MCF 10A (cell line): ENCODE measurements around the gene LMNA. TPM values are rescaled to one million over a fixed set of nuclear protein-coding genes. Genes with fewer than 3 reads are reported as not detected.
A peak's percentile ranks its signal among the peaks of the same experiment; 100 is the strongest.

Source experiments
- BruUV-seq: library from RNA; stranded (reverse); fragments of 400-500 nt; replicated peaks from 2 replicates; lab custom pipeline; 2021; lab: Mats Ljungman, UMichigan
- CTCF ChIA-PET: fragments of 300-600 bp; sonication (Branson Sonifier 250); formaldehyde crosslinking; extraction: SDS; loops from one replicate; lab custom pipeline; 2021; ENCODE audit warnings: antibody characterized with exemption, inconsistent platforms; lab: Yijun Ruan, JAX
- POLR2A ChIA-PET: fragments of 300-600, 350-650 bp; sonication (Branson Sonifier 250); formaldehyde crosslinking; extraction: SDS; loops from one replicate; lab custom pipeline; 2020; ENCODE audit warnings: antibody characterized with exemption, inconsistent platforms; lab: Yijun Ruan, JAX
- DNase-seq: peaks from one replicate; pipeline ENCODE4 v3.0.0-alpha.2; 2018; ENCODE audit not compliant: unreplicated experiment
- H3K27ac Mint-ChIP-seq: one replicate; pipeline ENCODE4 v1.8.0; 2022; ENCODE audit warnings: mild to moderate bottlenecking, low read depth, mixed read lengths; ENCODE audit not compliant: unreplicated experiment
- H3K27me3 Mint-ChIP-seq: one replicate; pipeline ENCODE4 v1.8.0; 2022; ENCODE audit warnings: mixed read lengths; ENCODE audit not compliant: insufficient read depth, unreplicated experiment
- H3K36me3 Mint-ChIP-seq: one replicate; pipeline ENCODE4 v1.8.0; 2022; ENCODE audit warnings: mild to moderate bottlenecking, moderate library complexity, mixed read lengths; ENCODE audit not compliant: insufficient read depth, unreplicated experiment
- H3K4me1 Mint-ChIP-seq: one replicate; pipeline ENCODE4 v1.8.0; 2022; ENCODE audit warnings: mixed read lengths; ENCODE audit not compliant: insufficient read depth, unreplicated experiment
- H3K4me3 Mint-ChIP-seq: one replicate; pipeline ENCODE4 v1.8.0; 2022; ENCODE audit warnings: mild to moderate bottlenecking, moderate library complexity, mixed read lengths; ENCODE audit not compliant: unreplicated experiment
- H3K9me3 Mint-ChIP-seq: one replicate; pipeline ENCODE4 v1.8.0; 2022; ENCODE audit warnings: mixed read lengths; ENCODE audit not compliant: unreplicated experiment
- CTCF ChIP-seq: fragments of 200-600 bp; IDR thresholded peaks from one replicate; pipeline ENCODE4 v1.8.0; 2022; ENCODE audit warnings: antibody characterized with exemption, mild to moderate bottlenecking; ENCODE audit not compliant: unreplicated experiment
- intact Hi-C: fragments of 100-400 bp; cut with micrococcal nuclease; formaldehyde crosslinking; loops from 2 replicates; pipeline ENCODE4 v1.14.1; 2022
- total RNA-seq: library from RNA; stranded (reverse); gene quantifications from 2 replicates; pipeline ENCODE4 v1.2.3, GENCODE V29; 2022

The LMNA gene
- total RNA-seq, 1 experiment from 2014 or later, result 716 TPM

GRCh38 chr1:156098784-156099183, 15.7 kb upstream of the LMNA start:
- Mint-ChIP-seq H3K27me3 (no peaks in the 10 kb centered on the region), H3K9me3 (no peaks in the 10 kb centered on the region), H3K4me1 (peaks cover 47% of the 10 kb centered on the region), H3K36me3 (no peaks in the 10 kb centered on the region), H3K27ac (no peak overlapping the region), H3K4me3 (no peak overlapping the region)
- DNase-seq, result no peak
- TF ChIP-seq CTCF, result no peak
- no TSS peak for BruUV-seq
- ChIA-PET CTCF (interaction anchor here (0.6 to 26.9 kb wide), 5 partner anchors 4 to 129 kb away, joined by 3 to 1892 read pairs (median 234); partner anchors contain the start of genes LMNA and SEMA4A), POLR2A (interaction anchor here (0.9 to 28.2 kb wide), 3 partner anchors 8 to 183 kb away, joined by 3 to 960 read pairs (median 4); partner anchors contain the start of genes LMNA and SMG5)
- intact Hi-C loops, result no loop called here

GRCh38 chr1:156099282-156099681, 15.2 kb upstream of the LMNA start:
- no TSS peak for BruUV-seq
- H3K4me3 Mint-ChIP-seq, result no peak overlapping the region
- no peaks in the 10 kb centered on the region for H3K27me3 Mint-ChIP-seq
- ChIA-PET POLR2A (interaction anchor here (0.9 to 28.2 kb wide), 4 partner anchors 8 to 183 kb away, joined by 4 to 960 read pairs (median 5); partner anchors contain the start of genes LMNA and SMG5), CTCF (interaction anchor here (0.6 to 26.9 kb wide), 5 partner anchors 3 to 142 kb away, joined by 3 to 1892 read pairs (median 234); partner anchors contain the start of genes LMNA and SEMA4A)
- peaks cover 52% of the 10 kb centered on the region for H3K4me1 Mint-ChIP-seq
- H3K36me3 Mint-ChIP-seq, result peaks cover under 1% of the 10 kb centered on the region
- H3K27ac Mint-ChIP-seq, result no peak overlapping the region
- intact Hi-C loops, result no loop called here
- DNase-seq, result no peak
- no peaks in the 10 kb centered on the region for H3K9me3 Mint-ChIP-seq
- no peak for TF ChIP-seq CTCF

- Mint-ChIP-seq H3K27ac (peak overlapping the region; percentile 1), H3K4me1 (peaks cover 61% of the 10 kb centered on the region), H3K36me3 (peaks cover 7% of the 10 kb centered on the region), H3K27me3 (no peaks in the 10 kb centered on the region), H3K9me3 (no peaks in the 10 kb centered on the region), H3K4me3 (no peak overlapping the region)
- CTCF ChIA-PET, result interaction anchor here (0.5 to 26.9 kb wide), 4 partner anchors 9 to 678 kb away, joined by 3 to 1892 read pairs (median 379); partner anchors contain the start of genes LMNA and SEMA4A
- TF ChIP-seq CTCF, result no peak
- peak; percentile 81 for DNase-seq
- intact Hi-C loops, result no loop called here
- POLR2A ChIA-PET, result interaction anchor here (0.7 to 28.2 kb wide), 5 partner anchors 8 to 113 kb away, joined by 4 to 960 read pairs (median 6); partner anchors contain the start of genes LMNA and PMF1
- no TSS peak for BruUV-seq
Measured at GRCh38 chr1:156100205-156100995, 14.1 kb upstream of the LMNA start.

- peaks cover 7% of the 10 kb centered on the region for H3K36me3 Mint-ChIP-seq
- CTCF ChIA-PET, result interaction anchor here (0.6 to 26.9 kb wide), 6 partner anchors 11 to 140 kb away, joined by 3 to 1892 read pairs (median 118); partner anchors contain the start of genes LMNA, SEMA4A and SLC25A44
- no peak for TF ChIP-seq CTCF
- DNase-seq, result no peak
- H3K27me3 Mint-ChIP-seq, result no peaks in the 10 kb centered on the region
- POLR2A ChIA-PET, result interaction anchor here (0.6 to 28.2 kb wide), 7 partner anchors 22 to 341 kb away, joined by 3 to 960 read pairs (median 4); partner anchors contain the start of genes LMNA and PMF1
- no TSS peak for BruUV-seq
- no peak overlapping the region for H3K27ac Mint-ChIP-seq
- H3K4me1 Mint-ChIP-seq, result peaks cover 60% of the 10 kb centered on the region
- no peaks in the 10 kb centered on the region for H3K9me3 Mint-ChIP-seq
- intact Hi-C loops, result no loop called here
- no peak overlapping the region for H3K4me3 Mint-ChIP-seq
Measured at GRCh38 chr1:156101880-156102279, 12.6 kb upstream of the LMNA start.
